Bronchial epithelial cell (primary cell): ENCODE results near the gene LRRC3. TPM values are rescaled to one million over a fixed set of nuclear protein-coding genes. Genes with fewer than 3 reads are reported as not detected.

Source experiments
- DNase-seq: peaks from one replicate; pipeline ENCODE4 v3.0.0-alpha.2; 2010; ENCODE audit warnings: low read depth
- FAIRE-seq: peaks from 2 replicates; lab custom pipeline; 2011; peaks lifted over from hg19 to GRCh38; lab: Jason Lieb, UNC
- H3K27me3 ChIP-seq: 2 replicates; pipeline ENCODE4 v1.5.1; 2011; ENCODE audit warnings: low read length; ENCODE audit not compliant: control insufficient read depth, insufficient read depth
- H3K36me3 ChIP-seq: 2 replicates; pipeline ENCODE4 v1.5.1; 2011; ENCODE audit warnings: low read length; ENCODE audit not compliant: control insufficient read depth, insufficient read depth
- H3K4me3 ChIP-seq: 2 replicates; pipeline ENCODE4 v1.5.1; 2011; ENCODE audit warnings: mild to moderate bottlenecking, low read depth, low read length, control low read depth
- CTCF ChIP-seq: IDR thresholded peaks from 2 replicates; pipeline ENCODE4 v1.5.1; 2011; ENCODE audit warnings: mild to moderate bottlenecking, moderate library complexity, low read length, control low read depth, inconsistent platforms; ENCODE audit not compliant: insufficient read depth, severe bottlenecking
- total RNA-seq: library from RNA; depleted of rRNA; stranded (reverse); fragments of >200 nt; gene quantifications from 2 replicates; pipeline ENCODE4 v1.2.1, GENCODE V29; 2014

Gene LRRC3
- total RNA-seq, 1 donor from 2014 or later, result under 0.01 TPM

- Histone ChIP-seq H3K4me3 (no peak overlapping the region), H3K27me3 (no peaks in the 10 kb centered on the region), H3K36me3 (no peaks in the 10 kb centered on the region)
- no peak for TF ChIP-seq CTCF
- DNase-seq (no peak), FAIRE-seq (no peak)
Measured at GRCh38 chr21:44450402-44450801, 4.9 kb upstream of the LRRC3 start.

- H3K27me3 ChIP-seq, result no peaks in the 10 kb centered on the region
- DNase-seq, result no peak
- TF ChIP-seq CTCF, result no peak
- no peak overlapping the region for H3K4me3 ChIP-seq
- no peaks in the 10 kb centered on the region for H3K36me3 ChIP-seq
- FAIRE-seq, result no peak
Measured at GRCh38 chr21:44450999-44451398, 4.3 kb upstream of the LRRC3 start.

GRCh38 chr21:44453120-44453519 lies 2.2 kb upstream of the LRRC3 start:
- H3K27me3 ChIP-seq, result peaks cover 2% of the 10 kb centered on the region
- TF ChIP-seq CTCF, result no peak
- FAIRE-seq (no peak), DNase-seq (no peak)
- no peak overlapping the region for H3K4me3 ChIP-seq
- H3K36me3 ChIP-seq, result no peaks in the 10 kb centered on the region

GRCh38 chr21:44454058-44454457 lies 1.3 kb upstream of the LRRC3 start:
- no peaks in the 10 kb centered on the region for H3K36me3 ChIP-seq
- TF ChIP-seq CTCF, result no peak
- DNase-seq (no peak), FAIRE-seq (no peak)
- peaks cover 2% of the 10 kb centered on the region for H3K27me3 ChIP-seq
- H3K4me3 ChIP-seq, result no peak overlapping the region

- DNase-seq, result no peak
- FAIRE-seq, result no peak
- Histone ChIP-seq H3K36me3 (no peaks in the 10 kb centered on the region), H3K27me3 (peaks cover 2% of the 10 kb centered on the region), H3K4me3 (peak overlapping the region; percentile 37)
- TF ChIP-seq CTCF, result peak; percentile 17
Measured at GRCh38 chr21:44455524-44456213, 359 bp downstream of the LRRC3 start.

- DNase-seq (no peak), FAIRE-seq (no peak)
- H3K36me3 ChIP-seq, result no peaks in the 10 kb centered on the region
- H3K27me3 ChIP-seq, result peaks cover 2% of the 10 kb centered on the region
- peak overlapping the region; percentile 37 for H3K4me3 ChIP-seq
- TF ChIP-seq CTCF, result no peak
Measured at GRCh38 chr21:44456214-44456914, 1.1 kb downstream of the LRRC3 start.
